H1 (cell line): ENCODE measurements around the gene EFCAB10. TPM values are rescaled to one million over a fixed set of nuclear protein-coding genes. Genes with fewer than 3 reads are reported as not detected.

ENCODE experiments used
- CTCF ChIA-PET: fragments of 300-600 bp; sonication (Branson Sonifier 250); formaldehyde crosslinking; loops from one replicate; lab custom pipeline; 2021; ENCODE audit not compliant: partially characterized antibody; lab: Charles Lee
- POLR2A ChIA-PET: fragments of 300-600 bp; sonication (Branson Sonifier 250); formaldehyde crosslinking; loops from one replicate; lab custom pipeline; 2021; ENCODE audit warnings: inconsistent platforms; ENCODE audit not compliant: partially characterized antibody; lab: Charles Lee
- DNase-seq, 2 experiments: peaks; one replicate each; pipeline versions ENCODE4 v3.0.0 to v3.0.0-alpha.2; 2010 to 2022; ENCODE audit warnings: low spot score in 2 of 2, low read depth in 1 of 2, mixed read lengths in 1 of 2
- FAIRE-seq: peaks from 2 replicates; lab custom pipeline; 2011; peaks lifted over from hg19 to GRCh38; lab: Jason Lieb, UNC
- H2AFZ ChIP-seq: 2 replicates; pipeline ENCODE4 v1.8.1; 2012; ENCODE audit warnings: low read length, inconsistent platforms
- H2AK5ac ChIP-seq: 2 replicates; pipeline ENCODE4 v1.6.1; 2013; ENCODE audit warnings: low read depth, low read length
- H2BK120ac ChIP-seq: replicated peaks from 2 replicates; pipeline ENCODE3; 2013; ENCODE audit warnings: low read depth, low read length, inconsistent platforms
- H2BK12ac ChIP-seq: 2 replicates; pipeline ENCODE4 v1.6.1; 2013; ENCODE audit warnings: low read depth, low read length
- H2BK15ac ChIP-seq: 2 replicates; pipeline ENCODE4 v1.6.1; 2013; ENCODE audit warnings: low read length
- H2BK20ac ChIP-seq: 2 replicates; pipeline ENCODE4 v1.6.1; 2013; ENCODE audit warnings: low read length
- H2BK5ac ChIP-seq: 2 replicates; pipeline ENCODE4 v1.6.1; 2013; ENCODE audit warnings: low read depth, low read length
- H3K14ac ChIP-seq: 2 replicates; pipeline ENCODE4 v1.6.1; 2013; ENCODE audit warnings: inconsistent platforms; ENCODE audit not compliant: insufficient read length
- H3K18ac ChIP-seq: 2 replicates; pipeline ENCODE4 v1.6.1; 2013; ENCODE audit warnings: low read length; ENCODE audit errors: extremely low read depth
- H3K23ac ChIP-seq: 2 replicates; pipeline ENCODE4 v1.6.1; 2013; ENCODE audit warnings: inconsistent platforms; ENCODE audit not compliant: insufficient read length
- H3K23me2 ChIP-seq: 2 replicates; pipeline ENCODE4 v1.6.1; 2013; ENCODE audit warnings: low read depth, low read length
- H3K27ac ChIP-seq: 2 replicates; pipeline ENCODE4 v1.6.1; 2011; ENCODE audit warnings: low read depth, low read length, inconsistent platforms
- H3K27me3 ChIP-seq, 4 experiments: replicated peaks in 1 of 4; 1 replicate in 1 of 4; 2 replicates in 3 of 4; pipeline versions ENCODE4 v1.6.1 to v1.8.1; 2011 to 2013; ENCODE audit warnings: low read length in 3 of 4, mild to moderate bottlenecking in 3 of 4, inconsistent platforms in 2 of 4, mixed read lengths in 2 of 4, moderate library complexity in 1 of 4; ENCODE audit not compliant: control insufficient read depth in 3 of 4, insufficient read depth in 3 of 4; ENCODE audit errors: extremely low read depth in 1 of 4
- H3K36me3 ChIP-seq, 4 experiments: 2 replicates each; pipeline versions ENCODE4 v1.6.1 to v1.8.1; 2011 to 2013; ENCODE audit warnings: mild to moderate bottlenecking in 4 of 4, low read length in 3 of 4, moderate library complexity in 2 of 4, control low read depth in 1 of 4, inconsistent platforms in 1 of 4; ENCODE audit not compliant: insufficient read depth in 4 of 4, control insufficient read depth in 2 of 4
- H3K4ac ChIP-seq: replicated peaks from 2 replicates; pipeline ENCODE3; 2013; ENCODE audit warnings: low read length, low read depth, mixed read lengths, inconsistent platforms; ENCODE audit not compliant: insufficient read length
- H3K4me1 ChIP-seq, 4 experiments: replicated peaks in 1 of 4; 1 replicate in 1 of 4; 2 replicates in 3 of 4; pipeline versions ENCODE4 v1.6.1 to v1.8.1; 2011 to 2013; ENCODE audit warnings: low read length in 3 of 4, inconsistent platforms in 2 of 4, mixed read lengths in 1 of 4; ENCODE audit not compliant: insufficient read depth in 4 of 4, control insufficient read depth in 3 of 4
- H3K4me2 ChIP-seq, 2 experiments: 2 replicates each; pipeline versions ENCODE4 v1.6.1 to v1.8.1; 2011 to 2013; ENCODE audit warnings: low read depth in 2 of 2, low read length in 2 of 2, control low read depth in 1 of 2, inconsistent platforms in 1 of 2, mild to moderate bottlenecking in 1 of 2; ENCODE audit not compliant: insufficient read depth in 1 of 2
- H3K4me3 ChIP-seq, 4 experiments: fragments of 200-600, 300-600 bp in 1 of 4; sonication (generic), shearing (Covaris generic), sonication (Bioruptor Twin) in 1 of 4; 2 replicates each; pipeline versions ENCODE4 v1.5.1 to v1.8.1; 2011 to 2016; ENCODE audit warnings: low read length in 4 of 4, low read depth in 3 of 4, control low read depth in 2 of 4, inconsistent platforms in 2 of 4, mild to moderate bottlenecking in 2 of 4, mixed read lengths in 1 of 4, moderate library complexity in 1 of 4; ENCODE audit not compliant: insufficient read depth in 2 of 4; ENCODE audit errors: extremely low read depth in 1 of 4
- H3K56ac ChIP-seq: replicated peaks from 2 replicates; pipeline ENCODE3; 2013; ENCODE audit warnings: low read depth, mild to moderate bottlenecking, mixed read lengths, low read length, inconsistent platforms; ENCODE audit not compliant: insufficient read length
- H3K79me1 ChIP-seq: 2 replicates; pipeline ENCODE4 v1.6.1; 2013; ENCODE audit warnings: low read depth, low read length, control low read depth
- H3K79me2 ChIP-seq, 2 experiments: 2 replicates each; pipeline versions ENCODE4 v1.6.1 to v1.8.1; 2012 to 2013; ENCODE audit warnings: low read length in 2 of 2, mild to moderate bottlenecking in 2 of 2, inconsistent platforms in 1 of 2; ENCODE audit not compliant: insufficient read depth in 2 of 2, control insufficient read depth in 1 of 2
- H3K9ac ChIP-seq, 4 experiments: replicated peaks in 1 of 4; 1 replicate in 1 of 4; 2 replicates in 3 of 4; pipeline versions ENCODE4 v1.6.1 to v1.8.1; 2011 to 2013; ENCODE audit warnings: low read depth in 3 of 4, low read length in 3 of 4, control low read depth in 2 of 4, mild to moderate bottlenecking in 2 of 4, moderate library complexity in 2 of 4, inconsistent platforms in 1 of 4; ENCODE audit errors: extremely low read depth in 1 of 4
- H3K9me3 ChIP-seq, 2 experiments: 2 replicates each; pipeline versions ENCODE4 v1.6.1 to v1.8.1; 2012 to 2013; ENCODE audit warnings: mild to moderate bottlenecking in 2 of 2, moderate library complexity in 2 of 2, control low read depth in 1 of 2, inconsistent platforms in 1 of 2, low read depth in 1 of 2, low read length in 1 of 2, mixed read lengths in 1 of 2; ENCODE audit not compliant: insufficient read depth in 2 of 2
- H4K20me1 ChIP-seq, 2 experiments: replicated peaks in 1 of 2; 2 replicates each; pipeline versions ENCODE3 to v1.8.1; 2011 to 2013; ENCODE audit warnings: inconsistent platforms in 2 of 2, low read length in 2 of 2, mild to moderate bottlenecking in 1 of 2; ENCODE audit not compliant: insufficient read depth in 2 of 2, control insufficient read depth in 1 of 2
- H4K5ac ChIP-seq: 2 replicates; pipeline ENCODE4 v1.6.1; 2013; ENCODE audit warnings: low read length, low read depth, mixed read lengths, inconsistent platforms; ENCODE audit not compliant: insufficient read length
- H4K8ac ChIP-seq: 2 replicates; pipeline ENCODE4 v1.8.0; 2013; ENCODE audit warnings: mild to moderate bottlenecking, moderate library complexity, low read length, inconsistent platforms; ENCODE audit not compliant: insufficient read depth; ENCODE audit errors: extremely low read depth
- H4K91ac ChIP-seq: replicated peaks from 2 replicates; pipeline ENCODE3; 2013; ENCODE audit warnings: low read length, mixed read lengths, inconsistent platforms; ENCODE audit not compliant: insufficient read length
- BCL11A ChIP-seq, 2 experiments: IDR thresholded peaks; one replicate each; pipeline ENCODE4 v1.6.1; 2011; ENCODE audit warnings: low read depth in 2 of 2, low read length in 2 of 2, mild to moderate bottlenecking in 2 of 2
- CTCF ChIP-seq, 3 experiments: IDR thresholded peaks; 1 replicate in 2 of 3; 2 replicates in 1 of 3; pipeline versions ENCODE4 v1.5.1 to v1.6.1; 2011; ENCODE audit warnings: low read length in 3 of 3, mild to moderate bottlenecking in 3 of 3, inconsistent platforms in 2 of 3, low read depth in 1 of 3, moderate library complexity in 1 of 3; ENCODE audit not compliant: insufficient read depth in 1 of 3; ENCODE audit errors: control extremely low read depth in 1 of 3
- FOSL1 ChIP-seq: IDR thresholded peaks from 2 replicates; pipeline ENCODE4 v1.6.1; 2011; ENCODE audit warnings: mild to moderate bottlenecking, low read depth, low read length, moderate library complexity; ENCODE audit not compliant: insufficient read depth
- JUN ChIP-seq: IDR thresholded peaks from 2 replicates; pipeline ENCODE4 v1.6.1; 2011; ENCODE audit warnings: low read depth, mild to moderate bottlenecking, improper control_type of control experiment, low read length
- NANOG ChIP-seq: IDR thresholded peaks from 2 replicates; pipeline ENCODE4 v1.6.1; 2011; ENCODE audit warnings: low read length, low read depth, mild to moderate bottlenecking, inconsistent platforms; ENCODE audit not compliant: insufficient read depth, poor library complexity, severe bottlenecking
- NRF1 ChIP-seq: IDR thresholded peaks from 2 replicates; pipeline ENCODE4 v1.6.1; 2011; ENCODE audit warnings: mild to moderate bottlenecking, low read depth, low read length, improper control_type of control experiment
- RAD21 ChIP-seq, 2 experiments: IDR thresholded peaks in 1 of 2; conservative IDR thresholded peaks in 1 of 2; 2 replicates each; pipeline ENCODE4 v1.6.1; 2011; ENCODE audit warnings: low read depth in 2 of 2, low read length in 2 of 2, improper control_type of control experiment in 1 of 2, inconsistent platforms in 1 of 2, mild to moderate bottlenecking in 1 of 2, moderate library complexity in 1 of 2
- RXRA ChIP-seq: IDR thresholded peaks from 2 replicates; pipeline ENCODE4 v1.6.1; 2011; ENCODE audit warnings: low read depth, mild to moderate bottlenecking, low read length, moderate library complexity; ENCODE audit not compliant: insufficient read depth
- SIN3A ChIP-seq, 2 experiments: IDR thresholded peaks in 1 of 2; conservative IDR thresholded peaks in 1 of 2; 2 replicates each; pipeline ENCODE4 v1.6.1; 2011 to 2012; ENCODE audit warnings: low read length in 2 of 2, improper control_type of control experiment in 1 of 2, low read depth in 1 of 2, mild to moderate bottlenecking in 1 of 2
- SP2 ChIP-seq: IDR thresholded peaks from 2 replicates; pipeline ENCODE4 v1.6.1; 2012; ENCODE audit warnings: mild to moderate bottlenecking, low read length, inconsistent platforms
- WGBS, 2 experiments: shearing (Covaris generic) in 1 of 2; methylation state at CpG; one replicate each; pipeline versions ENCODE4 v1.1.6 to v1.1.7; 2013 to 2015; ENCODE audit warnings: low lambda C conversion rate in 2 of 2, mixed read lengths in 2 of 2, inconsistent platforms in 1 of 2, low coverage in 1 of 2, missing lambda C conversion rate in 1 of 2; ENCODE audit not compliant: insufficient replicate concordance in 2 of 2, insufficient coverage in 1 of 2, insufficient read length in 1 of 2; ENCODE audit errors: extremely low coverage in 1 of 2, missing lambda C conversion rate in 1 of 2; 5-methylcytosine and 5-hydroxymethylcytosine counted together
- polyA plus RNA-seq, 7 experiments: library from polyadenylated mRNA; depleted of rRNA in 3 of 7; stranded (reverse) in 5 of 7; unstranded in 2 of 7; fragments of >200 nt in 5 of 7; fragments of 200-250 nt in 2 of 7; gene quantifications; 1 replicate in 5 of 7; 2 replicates in 1 of 7; 4 replicates in 1 of 7; pipeline versions ENCODE4 v1.2.1 to v1.2.3, GENCODE V29; 2011 to 2013; ENCODE audit warnings: missing spikeins in 2 of 7, mixed read lengths in 2 of 7
- total RNA-seq: library from RNA; stranded (reverse); fragmentation: NEBNext Ultra II Directional; extraction: Animal tissue kit (Norgen Biotek cat#: 25700); gene quantifications from 2 replicates; pipeline ENCODE4 v1.2.1, GENCODE V29; 2021

Gene EFCAB10
- total and polyA plus RNA-seq, 2 of the 8 experiments (the other 6 are each of a cell fraction or from before 2014, with no cell fraction given), result 0.80 to 3.1 TPM

DNA sequence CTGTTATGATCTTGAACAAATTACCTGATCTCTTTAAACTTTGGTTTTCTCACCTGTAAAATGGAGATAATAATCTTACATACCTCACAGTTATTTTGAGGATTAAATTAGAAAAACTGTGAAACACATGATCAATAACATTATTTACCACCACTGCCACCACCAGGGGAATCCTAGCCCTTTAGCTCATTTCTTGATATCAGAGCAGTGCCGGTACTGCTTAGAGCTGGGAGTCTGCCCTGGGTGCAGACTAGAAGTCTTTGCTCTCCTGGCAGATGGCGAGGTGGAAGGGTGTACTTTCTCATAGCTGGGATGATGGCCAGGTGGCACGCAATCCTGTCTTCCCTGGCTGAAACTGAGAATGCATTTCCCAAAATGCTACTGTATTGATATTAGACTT is 12.7 kb upstream of the EFCAB10 start:
- Histone ChIP-seq H3K36me3 (no peaks in the 10 kb centered on the region), H4K5ac (no peak overlapping the region), H2BK15ac (no peak overlapping the region), H3K14ac (no peak overlapping the region), H2AK5ac (no peak overlapping the region), H2BK12ac (no peak overlapping the region), H3K56ac (no peak overlapping the region), H4K8ac (no peak overlapping the region; the same call in 1 of the 2 replicates), H3K23ac (no peak overlapping the region), H2AFZ (no peak overlapping the region), H3K79me2 (no peaks in the 10 kb centered on the region), H3K9ac (no peak overlapping the region), H3K27ac (no peak overlapping the region), H3K9me3 (no peaks in the 10 kb centered on the region), H3K4me1 (peaks cover 0 to 9% (median 5%) of the 10 kb centered on the region in 4 experiments; a peak in 4 of 7 replicates), H2BK120ac (no peak overlapping the region), H3K4ac (no peak overlapping the region), H3K27me3 (no peaks in the 10 kb centered on the region), H4K20me1 (no peaks in the 10 kb centered on the region), H2BK5ac (no peak overlapping the region), H3K18ac (no peak overlapping the region), H2BK20ac (0 out of 2 replicates have a peak overlapping the region, but pooled peaks have one; percentile 32), H3K23me2 (no peaks in the 10 kb centered on the region), H3K4me2 (no peak overlapping the region), H3K79me1 (no peaks in the 10 kb centered on the region), H4K91ac (no peak overlapping the region), H3K4me3 (no peak overlapping the region)
- FAIRE-seq (no peak), DNase-seq (peak in 1 of 2 experiments; percentile 42)
- WGBS, 2 experiments, result 95% methylated on average over 3 of the region's 3 CpGs; no CpG with 5 or more reads in 1 of the 2 experiments
- CTCF ChIA-PET, result interaction anchor here (0.7 to 2.5 kb wide), 12 partner anchors 9 to 559 kb away, joined by 3 to 9 read pairs (median 4); no protein-coding TSS in a partner anchor
- POLR2A ChIA-PET, result interaction anchor here (0.6 to 1.5 kb wide), 5 partner anchors 8 to 24 kb away, joined by 3 to 6 read pairs (median 3); no protein-coding TSS in a partner anchor
- TF ChIP-seq BCL11A (IDR thresholded peaks at IDR 0.05; ENCODE audit: low read depth in 2 of 2, low read length in 2 of 2) (no peak), FOSL1 (no peak), CTCF (IDR thresholded peaks at IDR 0.05; ENCODE audit: control extremely low read depth in 1 of 3, insufficient read depth in 1 of 3, low read depth in 1 of 3, low read length in 3 of 3) (peak in 1 of 3 experiments; percentile 30; a peak in 1 of 4 replicates), JUN (no peak), SIN3A (conservative IDR thresholded peaks at IDR 0.05 in 1 of 2, IDR thresholded peaks at IDR 0.05 in 1 of 2; ENCODE audit: low read depth in 1 of 2, low read length in 2 of 2) (no peak), NANOG (no peak), SP2 (no peak), NRF1 (no peak), RAD21 (IDR thresholded peaks at IDR 0.05 in 1 of 2, conservative IDR thresholded peaks at IDR 0.05 in 1 of 2; ENCODE audit: low read depth in 2 of 2, low read length in 2 of 2) (peak; percentile 40 to 44), RXRA (no peak)
